AG09319 (cell line): Measurements from ENCODE around the gene NSUN2.
"Not testable (repeated sequence)": the region's sequence is repeated elsewhere in the genome, so short reads cannot be mapped to it uniquely, and the experiment has no call there.

Experiments
- DNase-seq: peaks from one replicate; pipeline ENCODE4 v3.0.0-alpha.2; 2010; ENCODE audit warnings: low read depth; ENCODE audit errors: extremely low read depth
- TF ChIP-seq, protein P1 (sequence below): IDR thresholded peaks from 2 replicates; pipeline ENCODE4 v1.5.1; 2011; ENCODE audit warnings: low read depth, mild to moderate bottlenecking, inconsistent platforms, low read length, moderate library complexity

Gene NSUN2

DNA sequence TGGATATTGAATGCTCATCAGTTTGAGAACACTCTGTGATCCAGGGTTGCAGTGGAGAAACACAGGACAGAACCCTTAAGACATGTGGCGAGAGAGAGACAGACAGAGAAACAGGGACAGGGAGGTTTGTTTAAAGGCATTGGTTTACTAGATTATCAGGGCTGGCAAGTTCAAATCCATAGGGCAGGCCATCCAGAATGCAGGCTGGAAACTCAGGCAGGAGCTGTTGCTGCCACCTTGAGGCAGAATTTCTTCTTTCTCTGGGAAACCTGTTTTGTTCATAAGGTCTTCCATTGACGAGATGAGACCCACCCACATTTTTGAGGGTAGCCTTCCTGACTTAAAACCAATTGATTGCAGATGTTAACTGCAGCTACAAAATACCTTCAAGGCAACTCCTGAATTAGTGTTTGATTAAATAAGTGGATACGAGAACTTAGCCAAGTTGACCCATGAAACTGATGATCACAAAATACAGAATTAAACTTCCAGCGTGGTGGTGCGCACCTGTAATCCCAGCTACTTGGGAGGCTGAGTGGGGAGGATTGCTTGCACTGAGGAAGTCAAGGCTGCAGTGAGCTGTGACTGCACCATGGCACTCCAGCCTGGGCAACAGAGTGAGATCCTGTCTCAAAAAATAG is 55.9 kb downstream of the NSUN2 start:
- DNase-seq = peak; percentile 24
- TF ChIP-seq, protein P1, sequence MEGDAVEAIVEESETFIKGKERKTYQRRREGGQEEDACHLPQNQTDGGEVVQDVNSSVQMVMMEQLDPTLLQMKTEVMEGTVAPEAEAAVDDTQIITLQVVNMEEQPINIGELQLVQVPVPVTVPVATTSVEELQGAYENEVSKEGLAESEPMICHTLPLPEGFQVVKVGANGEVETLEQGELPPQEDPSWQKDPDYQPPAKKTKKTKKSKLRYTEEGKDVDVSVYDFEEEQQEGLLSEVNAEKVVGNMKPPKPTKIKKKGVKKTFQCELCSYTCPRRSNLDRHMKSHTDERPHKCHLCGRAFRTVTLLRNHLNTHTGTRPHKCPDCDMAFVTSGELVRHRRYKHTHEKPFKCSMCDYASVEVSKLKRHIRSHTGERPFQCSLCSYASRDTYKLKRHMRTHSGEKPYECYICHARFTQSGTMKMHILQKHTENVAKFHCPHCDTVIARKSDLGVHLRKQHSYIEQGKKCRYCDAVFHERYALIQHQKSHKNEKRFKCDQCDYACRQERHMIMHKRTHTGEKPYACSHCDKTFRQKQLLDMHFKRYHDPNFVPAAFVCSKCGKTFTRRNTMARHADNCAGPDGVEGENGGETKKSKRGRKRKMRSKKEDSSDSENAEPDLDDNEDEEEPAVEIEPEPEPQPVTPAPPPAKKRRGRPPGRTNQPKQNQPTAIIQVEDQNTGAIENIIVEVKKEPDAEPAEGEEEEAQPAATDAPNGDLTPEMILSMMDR = peak; percentile 64

DNA sequence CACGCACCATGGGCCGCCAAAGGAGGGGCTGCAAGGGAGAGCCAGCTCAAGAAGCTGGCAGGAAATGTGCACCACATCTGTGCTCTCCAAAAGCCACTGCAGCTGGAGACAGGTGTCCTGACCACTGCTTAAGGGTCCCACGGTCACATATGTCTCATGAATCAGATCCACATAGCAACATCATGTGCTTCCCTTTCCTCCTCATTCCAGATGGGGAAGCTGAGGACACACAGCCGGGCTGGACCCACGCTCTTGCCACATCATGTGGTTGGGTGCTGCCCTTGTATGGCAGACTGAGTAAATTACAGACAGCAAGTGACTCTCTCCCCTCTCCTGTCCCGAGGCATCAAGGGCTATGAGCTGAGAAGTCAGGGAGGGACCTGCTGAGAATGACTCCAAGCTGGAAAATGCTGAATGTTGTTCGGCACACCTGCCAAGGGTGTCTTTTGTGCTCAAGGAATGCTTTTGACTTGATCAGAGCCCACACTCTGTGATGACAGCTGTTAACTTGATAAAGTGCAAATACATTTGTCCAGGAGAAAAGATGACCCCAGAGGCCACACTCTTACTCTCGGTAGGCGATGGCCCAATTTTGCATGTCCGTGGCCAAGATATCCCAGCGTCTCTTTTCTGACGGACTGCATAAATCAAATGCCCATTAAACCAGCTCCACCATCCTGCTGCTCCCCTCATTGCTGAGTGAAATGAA is 58.2 kb downstream of the NSUN2 start:
- TF ChIP-seq, protein P1 = no peak
- DNase-seq = no peak

DNA sequence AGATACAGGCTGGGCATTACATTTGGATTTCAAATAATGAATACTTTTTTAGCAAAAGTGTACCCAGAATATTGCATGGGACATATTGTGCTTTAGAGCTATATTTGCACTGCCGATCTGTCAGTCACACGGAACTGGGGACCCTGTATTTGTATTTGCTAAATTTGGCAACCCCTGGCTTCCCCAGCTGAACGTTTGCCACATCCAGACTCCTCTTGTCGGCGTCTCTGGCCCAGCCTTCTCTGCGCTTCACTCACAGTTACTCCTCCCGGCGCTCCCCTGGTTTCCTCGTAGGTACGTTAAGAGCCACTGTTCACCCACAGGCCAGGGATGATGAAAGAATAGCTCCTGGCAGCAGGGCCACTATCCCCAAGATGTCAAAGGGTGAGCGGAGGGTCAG is 58.7 kb downstream of the NSUN2 start:
- TF ChIP-seq, protein P1 = no peak
- DNase-seq = no peak

DNA sequence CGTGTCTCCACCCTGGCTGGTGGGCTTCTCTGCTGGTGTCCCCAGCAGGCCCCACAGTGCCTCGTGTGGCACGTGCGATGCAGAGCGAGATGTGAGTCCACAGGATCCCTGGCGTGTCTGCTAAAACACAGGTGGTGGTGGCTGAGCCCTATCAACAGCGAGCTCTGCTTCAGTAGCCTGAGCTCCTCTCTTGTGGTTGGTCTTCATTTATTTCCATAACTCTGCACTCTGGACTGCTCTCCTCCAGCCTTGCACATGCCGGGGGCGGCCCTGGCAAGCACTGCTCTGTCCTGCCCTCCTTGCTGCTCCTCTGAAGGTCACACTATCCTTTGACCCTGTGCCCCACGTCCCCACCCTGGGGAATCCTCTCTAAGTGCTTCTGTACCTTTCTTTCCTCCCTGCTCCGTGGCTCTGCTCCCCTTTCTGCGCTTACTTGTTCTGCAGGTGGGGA is 59.2 kb downstream of the NSUN2 start:
- DNase-seq = no peak
- TF ChIP-seq, protein P1 = no peak

DNA sequence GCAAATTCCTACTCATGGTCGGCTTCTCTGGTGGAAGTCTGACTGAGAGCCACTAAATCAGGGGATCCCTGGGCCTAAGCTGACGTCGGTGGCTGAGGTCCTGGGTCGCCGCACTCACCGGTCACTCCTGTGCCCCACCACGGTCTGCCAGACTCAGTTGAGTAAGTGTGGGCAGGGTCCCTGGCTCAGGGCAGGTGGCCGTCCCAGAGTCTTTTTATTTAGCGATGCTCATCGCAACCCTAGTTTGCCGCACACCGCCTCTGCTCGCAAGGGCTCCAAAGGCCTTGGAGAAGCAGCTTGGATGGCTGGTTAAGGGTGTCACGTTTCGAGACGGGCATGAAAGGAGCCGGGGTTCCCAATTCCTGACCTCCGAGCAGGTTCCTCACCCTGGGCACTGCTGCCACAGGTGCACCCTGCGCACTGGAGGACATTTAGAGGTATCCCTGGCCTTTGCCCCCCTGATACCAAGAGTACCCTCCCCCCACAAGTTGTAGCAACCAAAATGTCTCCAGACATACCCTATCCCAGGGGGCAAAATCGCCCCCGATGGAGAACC is 59.9 kb downstream of the NSUN2 start:
- DNase-seq = no peak
- TF ChIP-seq, protein P1 = no peak

DNA sequence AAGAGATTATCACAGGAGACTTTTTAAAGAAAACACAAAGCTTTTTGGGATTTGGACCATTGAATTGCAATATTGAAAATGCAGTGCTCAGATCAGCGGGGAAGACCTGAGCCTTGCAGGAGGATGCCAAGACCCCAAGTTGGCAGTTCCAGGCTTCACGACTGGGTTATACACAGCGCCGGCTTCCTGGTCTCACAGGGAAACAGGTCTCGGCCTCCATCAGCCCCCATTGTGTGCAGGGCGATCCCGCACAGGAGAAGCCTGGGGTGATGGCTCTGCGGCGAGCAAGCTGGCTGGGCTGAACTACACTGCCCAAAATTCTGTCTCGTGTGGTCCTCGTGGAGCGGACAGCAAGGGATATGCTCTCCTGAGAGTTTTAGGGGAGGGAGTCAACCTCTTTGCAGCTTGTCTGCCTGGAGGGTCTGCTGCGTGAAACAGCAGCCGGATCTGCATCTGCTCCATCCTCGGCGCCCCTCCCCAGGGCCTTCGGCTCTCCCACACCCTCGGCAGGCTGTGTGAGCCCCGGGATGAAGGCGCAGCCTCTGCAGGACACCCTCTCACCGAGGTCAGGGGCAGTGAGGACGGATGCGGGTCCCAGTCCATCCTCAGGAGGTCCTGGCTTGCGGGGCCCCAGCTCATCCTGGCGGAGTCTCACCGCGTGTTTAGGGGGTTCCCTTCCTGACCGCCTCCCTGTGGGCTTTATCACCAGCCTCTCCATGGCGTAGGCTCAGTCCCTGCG is 60.6 kb downstream of the NSUN2 start:
- DNase-seq = no peak
- TF ChIP-seq, protein P1 = no peak

DNA sequence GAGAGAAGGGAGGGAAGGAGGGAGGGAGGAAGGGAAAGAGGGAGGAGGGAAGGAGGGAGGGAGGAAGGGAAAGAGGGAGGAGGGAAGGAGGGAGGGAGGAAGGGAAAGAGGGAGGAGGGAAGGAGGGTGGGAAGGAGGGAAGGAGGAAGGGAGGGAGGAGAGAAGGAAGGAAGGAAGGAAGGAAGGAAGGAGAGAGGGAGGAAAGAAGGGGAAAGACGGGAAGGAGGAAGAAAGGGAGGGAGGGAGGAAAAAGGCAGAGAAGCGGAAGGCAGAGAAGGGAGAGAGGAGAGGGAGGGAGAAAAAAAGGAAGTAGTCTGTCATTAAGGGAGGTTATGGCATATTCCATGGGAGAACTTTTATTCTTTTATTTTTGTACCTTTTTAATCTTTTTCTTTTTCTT is 61.2 kb downstream of the NSUN2 start:
- not testable (repeated sequence) for DNase-seq
